ENCODE data around the gene TOMM22. TPM values are rescaled to one million over a fixed set of nuclear protein-coding genes. Genes with fewer than 3 reads are reported as not detected.

TOMM22 gene
- total and polyA plus RNA-seq, 2 donors (not counting 3 experiments of a cell fraction or from before 2014, with no cell fraction given): 62.3 to 98.8 TPM

GRCh38 chr22:38719196-38719595 is 37.4 kb downstream of the TOMM22 start:
- Histone ChIP-seq H3K4me2 (ENCODE audit: insufficient read depth, low read length) (no peak overlapping the region), H3K27me3 (ENCODE audit: control insufficient read depth in 2 of 2, insufficient read depth in 2 of 2, low read length in 2 of 2) (no peaks in the 10 kb centered on the region), H3K36me3 (ENCODE audit: control insufficient read depth in 2 of 2, extremely low read depth in 1 of 2, insufficient read depth in 2 of 2, low read length in 2 of 2) (peaks cover 0 to 21% of the 10 kb centered on the region in 2 experiments), H4K20me1 (replicated peaks; ENCODE audit: control insufficient read depth, extremely low read depth, insufficient read depth, low read length) (no peaks in the 10 kb centered on the region), H3K9me1 (replicated peaks; ENCODE audit: control insufficient read depth, extremely low read depth, insufficient read depth, low read length) (no peaks in the 10 kb centered on the region), H2AFZ (ENCODE audit: low read depth, low read length) (no peak overlapping the region), H3K79me2 (ENCODE audit: control insufficient read depth, insufficient read depth, low read length) (peaks cover 16% of the 10 kb centered on the region), H3K27ac (ENCODE audit: insufficient read depth, low read depth, low read length) (no peak overlapping the region), H3K9ac (replicated peaks; ENCODE audit: extremely low read depth, insufficient read depth, low read length) (no peak overlapping the region), H3K4me3 (replicated peaks in 1 of 3; ENCODE audit: insufficient read depth in 1 of 3, low read depth in 1 of 3, low read length in 3 of 3) (no peak overlapping the region), H3K4me1 (ENCODE audit: control insufficient read depth, extremely low read depth, insufficient read depth, low read length) (peaks cover 10% of the 10 kb centered on the region), H3K9me3 (replicated peaks; ENCODE audit: control insufficient read depth, insufficient read depth, low read length) (no peaks in the 10 kb centered on the region)
- dilution Hi-C loops (cut with MboI; ENCODE audit: extremely low pct_ligation_motif_present, low sequenced_read_pairs): no loop called here
- TF ChIP-seq CTCF (IDR thresholded peaks at IDR 0.05; ENCODE audit: extremely low read depth in 1 of 2, insufficient read depth in 1 of 2, low read depth in 1 of 2, low read length in 2 of 2): no peak
- TF ChIP-seq MAX (IDR thresholded peaks at IDR 0.05; ENCODE audit: insufficient read depth, insufficient read length): no peak
- no peak for TF ChIP-seq EZH2 (IDR thresholded peaks at IDR 0.05; ENCODE audit: borderline replicate concordance, low read depth, low read length, severe bottlenecking)
- no peak for TF ChIP-seq FOS (IDR thresholded peaks at IDR 0.05; ENCODE audit: borderline replicate concordance, insufficient read depth, low read length)
- TF ChIP-seq POLR2A (IDR thresholded peaks at IDR 0.05; ENCODE audit: low read depth, low read length): no peak
- TF ChIP-seq GATA2 (IDR thresholded peaks at IDR 0.05; ENCODE audit: insufficient read depth, insufficient read length, low read depth, low read length): no peak
- TF ChIP-seq JUN (IDR thresholded peaks at IDR 0.05; ENCODE audit: borderline replicate concordance, insufficient read depth, insufficient read length, low read depth): no peak
- CTCF ChIA-PET: interaction anchor here (1.0 to 1.5 kb wide), 3 partner anchors 9 to 50 kb away, joined by 3 to 10 read pairs (median 4); partner anchors contain the start of gene TOMM22
- DNase-seq (ENCODE audit: low read depth, low spot score) (no peak), FAIRE-seq (no peak)
- intact Hi-C loops (cut with micrococcal nuclease): no loop called here
- POLR2A ChIA-PET: no interaction called here
- no TSS peak for BruUV-seq (replicated peaks)

All from endothelial cell of umbilical vein (primary cell).